GM08714 (cell line): ENCODE results near the gene FGGY.
"Not testable (repeated sequence)": the region's sequence is repeated elsewhere in the genome, so short reads cannot be mapped to it uniquely, and the experiment has no call there.

Experiments
- H3K4me3 ChIP-seq: fragments of 200-500 bp; sonication (Bioruptor generic); 2 replicates; pipeline ENCODE4 v1.5.1; 2014; ENCODE audit warnings: mild to moderate bottlenecking, low read length, inconsistent platforms
- ZNF274 ChIP-seq: IDR thresholded peaks from 2 replicates; pipeline ENCODE4 v1.6.1; 2012; ENCODE audit warnings: mild to moderate bottlenecking, low read depth, low read length

The FGGY gene

DNA sequence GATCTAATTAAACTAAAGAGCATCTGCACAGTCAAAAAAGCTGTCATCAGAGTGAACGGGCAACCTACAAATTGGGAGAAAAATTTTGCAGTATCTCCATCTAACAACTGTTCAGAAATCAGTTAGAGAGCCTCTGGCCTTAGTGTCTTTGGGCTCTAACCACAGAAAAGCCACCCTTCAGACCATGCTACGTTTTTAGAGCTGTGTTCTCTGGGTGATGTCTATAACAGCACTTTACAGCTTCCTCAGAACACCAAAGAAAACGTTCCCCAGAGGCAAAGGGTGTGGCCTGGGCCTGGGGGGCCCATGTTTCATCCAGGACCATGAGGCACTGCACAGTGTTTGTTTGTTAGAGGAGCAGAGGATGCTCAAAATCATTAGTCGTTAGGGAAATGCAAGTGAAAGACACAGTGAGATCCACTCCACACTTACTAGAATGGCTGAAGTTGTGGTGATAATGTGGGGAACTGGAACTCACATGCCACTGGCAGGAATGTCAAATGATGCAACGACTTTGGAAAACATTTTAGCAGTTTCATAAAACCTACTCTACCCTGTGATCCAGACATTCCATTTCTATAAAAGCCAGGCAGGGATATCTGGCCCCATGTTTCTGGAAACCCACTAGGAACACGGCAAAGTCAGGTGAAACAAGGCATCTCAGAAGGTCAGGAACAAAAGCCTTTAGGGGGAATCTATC, 267.4 kb downstream of the FGGY start:
- no peak for TF ChIP-seq ZNF274

DNA sequence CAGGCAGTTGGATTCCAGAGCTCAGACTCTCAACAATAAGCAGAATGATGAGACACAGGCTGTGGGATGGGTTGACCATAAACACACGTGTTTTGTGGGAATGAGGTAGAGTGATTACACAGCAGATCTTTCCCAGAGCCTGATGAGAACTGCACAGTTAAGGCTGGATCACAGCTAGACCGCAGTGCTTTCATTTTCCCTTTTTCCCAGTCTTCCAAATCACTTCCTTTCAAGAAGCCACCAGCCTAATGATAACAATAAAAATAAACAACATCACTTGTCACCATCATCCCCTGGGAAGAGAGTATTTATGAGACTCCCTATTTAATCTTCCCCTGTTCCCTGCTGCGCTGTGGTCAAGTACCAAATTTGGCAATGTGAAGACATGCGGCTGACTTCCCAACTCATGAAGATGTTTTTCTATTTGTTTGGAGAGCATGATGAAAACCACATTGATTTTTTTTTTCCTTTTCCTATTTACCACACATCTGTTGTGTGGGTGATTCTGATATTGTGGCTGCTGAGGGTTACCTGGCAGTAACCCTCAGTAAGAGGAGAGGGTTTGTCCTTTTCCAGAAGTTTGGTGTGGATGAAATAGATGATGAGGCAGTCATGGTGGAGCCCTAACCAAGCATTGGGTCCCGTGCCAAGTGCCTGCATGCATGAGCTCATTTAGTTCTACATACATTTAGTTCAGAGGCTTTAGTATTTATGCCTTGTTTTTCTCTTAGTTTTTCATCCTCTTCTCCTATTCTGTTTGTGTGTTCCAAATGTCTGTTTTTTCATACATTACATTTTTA, 268.9 kb downstream of the FGGY start:
- H3K4me3 ChIP-seq = no peak overlapping the region
- no peak for TF ChIP-seq ZNF274

More for the DNA sequence above, 267.4 kb downstream of the FGGY start:
- H3K4me3 ChIP-seq = no peak overlapping the region

DNA sequence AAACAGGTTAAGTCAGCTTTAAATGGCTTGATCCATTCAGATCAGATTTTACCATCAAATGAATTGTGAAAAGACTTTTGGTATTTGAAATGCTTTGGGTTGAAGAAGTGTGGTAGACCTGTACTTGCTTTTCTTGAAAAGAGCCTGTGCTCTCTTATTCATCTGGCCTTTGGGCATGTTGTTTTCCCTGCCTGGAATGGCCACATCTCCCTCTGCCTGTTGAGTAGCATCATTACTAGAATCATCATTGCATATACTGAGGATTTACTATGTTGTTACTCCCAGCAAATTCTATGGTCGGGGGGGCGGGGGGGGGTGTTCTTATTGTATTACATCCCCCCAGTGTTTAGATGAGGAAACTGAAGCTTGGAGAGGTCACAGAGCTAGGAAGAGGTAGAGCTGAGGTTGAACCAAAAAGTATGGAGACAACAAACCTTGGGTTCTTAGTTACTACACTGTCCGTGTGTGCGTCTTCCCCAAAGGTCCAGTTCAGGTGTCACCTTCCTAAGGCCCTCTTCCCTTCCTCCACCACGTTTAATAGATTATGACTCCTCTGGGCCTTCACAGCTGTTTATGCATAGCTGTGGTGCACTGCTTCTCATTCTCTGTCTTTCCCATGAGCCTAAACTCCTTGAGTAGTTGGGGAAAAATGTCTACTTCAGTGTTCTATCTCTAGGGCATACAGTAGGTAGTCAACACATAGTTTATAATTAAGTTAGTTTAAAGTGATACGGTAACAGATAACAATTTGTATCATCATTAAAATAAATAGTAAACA, 271.5 kb downstream of the FGGY start:
- no peak for TF ChIP-seq ZNF274
- H3K4me3 ChIP-seq = no peak overlapping the region

DNA sequence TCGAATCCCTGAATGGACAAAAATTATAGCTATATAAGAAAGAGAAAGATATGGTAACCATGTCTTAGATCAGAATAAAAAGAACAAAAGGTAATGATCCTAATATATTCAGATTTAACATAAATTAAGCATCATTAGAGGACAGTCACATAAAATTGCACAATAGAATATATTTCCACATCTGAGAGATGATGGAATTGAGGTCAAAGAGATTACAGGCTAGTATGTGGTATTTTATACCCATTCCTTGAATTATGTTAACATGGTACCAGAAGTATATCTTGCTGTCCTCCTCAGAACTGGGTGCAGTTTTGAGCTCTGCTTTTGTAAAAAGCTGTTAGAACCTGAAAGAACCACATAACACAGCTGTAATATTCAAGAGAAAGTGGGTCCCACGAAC, 272.3 kb downstream of the FGGY start:
- TF ChIP-seq ZNF274 = no peak
- H3K4me3 ChIP-seq = no peak overlapping the region

DNA sequence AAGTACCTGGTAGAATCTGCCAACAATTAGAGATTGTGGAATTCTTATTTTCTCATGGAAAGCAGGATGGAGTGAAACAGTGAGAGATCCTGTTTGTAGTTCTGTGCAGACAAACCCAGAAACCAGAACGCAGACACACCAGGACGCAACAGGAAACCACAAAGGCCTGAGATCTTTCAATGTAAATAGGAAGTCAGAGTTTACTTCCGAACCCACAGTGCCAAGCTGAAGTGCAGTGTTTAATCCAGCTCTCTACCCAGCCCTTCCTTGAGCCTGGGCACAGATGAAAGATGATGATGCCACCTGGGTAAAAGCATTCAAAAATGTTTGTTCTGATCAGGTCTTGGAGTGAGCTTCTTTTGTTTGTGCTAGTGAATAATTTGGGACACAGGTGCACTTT, 273.6 kb downstream of the FGGY start:
- no peak overlapping the region; the same call in 1 of the 2 replicates for H3K4me3 ChIP-seq

DNA sequence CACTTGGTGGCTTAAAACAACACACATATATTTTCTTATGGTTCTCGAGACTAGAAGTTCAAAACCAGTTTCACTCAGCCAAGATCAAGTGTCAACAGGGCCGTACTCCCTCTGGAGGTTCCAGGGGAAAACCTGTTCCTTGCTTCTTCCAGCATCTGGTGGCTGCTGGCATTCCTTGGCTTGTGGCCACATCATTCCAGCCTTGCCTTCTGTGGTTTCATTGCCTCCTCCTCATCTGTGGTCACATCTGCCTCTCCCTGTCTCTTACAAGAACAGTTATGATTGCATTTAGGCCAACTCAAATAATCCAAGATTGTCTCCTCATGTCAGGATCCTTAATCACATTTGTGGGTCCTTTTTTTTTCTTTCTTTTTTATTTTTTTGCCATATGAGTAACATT, 277.2 kb downstream of the FGGY start:
- no peak overlapping the region for H3K4me3 ChIP-seq
- TF ChIP-seq ZNF274 = no peak

More for the DNA sequence above, 273.6 kb downstream of the FGGY start:
- TF ChIP-seq ZNF274 = no peak

DNA sequence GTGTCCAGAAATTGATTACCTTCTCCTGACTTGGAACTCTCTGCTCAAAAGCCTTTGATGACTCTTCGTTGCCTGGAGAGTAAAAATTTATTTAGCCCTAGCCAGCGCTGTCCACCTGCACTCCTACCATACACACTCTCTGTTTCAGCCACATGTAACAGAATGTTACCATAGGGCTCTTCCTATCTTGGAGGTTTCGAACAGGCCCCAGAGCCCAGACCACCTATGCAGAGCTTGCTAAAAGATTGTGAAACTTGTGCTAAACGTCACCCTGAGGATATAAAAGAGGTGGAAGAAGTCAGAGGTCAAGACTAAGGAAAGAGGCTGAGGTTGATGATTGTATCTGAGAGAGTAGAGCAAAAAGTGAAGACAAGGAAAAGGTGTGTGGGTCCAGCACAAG, 280.9 kb downstream of the FGGY start:
- TF ChIP-seq ZNF274 = no peak
- no peak overlapping the region for H3K4me3 ChIP-seq

DNA sequence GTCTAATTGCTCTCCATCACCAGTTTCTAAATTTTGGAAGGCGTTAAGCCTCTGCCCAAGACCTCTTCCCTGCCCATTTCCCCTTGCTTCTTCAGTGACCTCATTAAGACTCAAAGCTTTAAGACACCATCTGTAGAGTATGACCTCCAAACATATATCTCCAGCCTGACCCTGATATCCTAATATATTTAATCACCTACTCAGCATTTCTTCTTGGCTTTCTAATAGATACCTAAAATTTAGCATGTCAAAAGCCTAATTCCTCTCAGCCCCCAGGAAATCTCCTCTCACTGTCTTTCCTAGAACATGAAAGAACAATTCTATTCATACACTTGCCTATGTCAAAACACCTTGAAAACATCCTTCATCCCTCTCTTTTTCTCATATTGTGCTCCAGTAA, 282.3 kb downstream of the FGGY start:
- no peak for TF ChIP-seq ZNF274
- H3K4me3 ChIP-seq = no peak overlapping the region

DNA sequence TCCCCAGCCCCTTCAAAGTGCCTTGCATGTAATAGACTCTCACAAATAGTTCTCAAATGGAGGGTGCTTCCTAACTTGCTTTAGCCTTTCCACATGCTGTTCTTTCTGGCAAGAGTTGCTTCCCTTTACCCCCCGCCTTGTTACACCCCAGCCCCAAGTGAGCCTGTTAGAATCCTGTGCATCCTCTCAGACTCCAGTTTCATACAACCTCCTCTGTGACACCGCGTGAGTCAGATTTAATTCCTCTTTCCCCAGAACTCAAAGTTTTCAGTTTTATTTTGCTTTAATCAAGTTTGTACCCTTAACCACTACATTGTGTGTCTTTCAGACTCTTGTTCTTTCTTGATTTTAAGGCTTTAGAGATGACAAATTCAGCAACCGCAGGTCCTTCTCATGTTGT, 283.4 kb downstream of the FGGY start:
- H3K4me3 ChIP-seq = no peak overlapping the region
- no peak for TF ChIP-seq ZNF274

DNA sequence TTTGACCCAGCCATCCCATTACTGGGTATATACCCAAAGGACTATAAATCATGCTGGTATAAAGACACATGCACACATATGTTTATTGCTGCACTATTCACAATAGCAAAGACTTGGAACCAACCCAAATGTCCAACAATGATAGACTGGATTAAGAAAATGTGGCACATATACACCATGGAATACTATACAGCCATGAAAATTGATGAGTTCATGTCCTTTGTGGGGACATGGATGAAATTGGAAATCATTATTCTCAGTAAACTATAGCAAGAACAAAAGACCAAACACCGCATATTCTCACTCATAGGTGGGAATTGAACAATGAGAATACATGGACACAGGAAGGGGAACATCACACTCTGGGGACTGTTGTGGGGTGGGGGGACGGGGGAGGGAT, 295.5 kb downstream of the FGGY start:
- not testable (repeated sequence) for H3K4me3 ChIP-seq

DNA sequence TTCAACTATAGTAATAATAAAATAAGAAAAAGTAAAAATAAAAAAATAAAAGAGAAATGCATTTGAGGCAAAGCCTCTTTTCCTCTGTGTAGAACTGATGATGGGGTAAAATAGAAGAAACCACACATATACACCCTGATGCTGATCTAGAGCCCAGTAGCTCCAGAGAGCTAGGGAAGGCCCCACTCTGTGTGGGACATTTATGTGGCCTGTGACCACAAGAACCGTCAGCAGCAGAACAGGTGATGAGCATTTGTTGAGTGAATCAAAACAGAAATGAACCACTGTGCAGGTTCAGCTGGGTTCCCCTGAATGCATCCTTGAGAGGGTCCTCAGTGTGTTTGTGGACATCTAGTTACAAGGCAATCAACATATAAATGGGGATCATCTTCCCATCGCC, 296.0 kb downstream of the FGGY start:
- H3K4me3 ChIP-seq = no peak overlapping the region
- no peak for TF ChIP-seq ZNF274

DNA sequence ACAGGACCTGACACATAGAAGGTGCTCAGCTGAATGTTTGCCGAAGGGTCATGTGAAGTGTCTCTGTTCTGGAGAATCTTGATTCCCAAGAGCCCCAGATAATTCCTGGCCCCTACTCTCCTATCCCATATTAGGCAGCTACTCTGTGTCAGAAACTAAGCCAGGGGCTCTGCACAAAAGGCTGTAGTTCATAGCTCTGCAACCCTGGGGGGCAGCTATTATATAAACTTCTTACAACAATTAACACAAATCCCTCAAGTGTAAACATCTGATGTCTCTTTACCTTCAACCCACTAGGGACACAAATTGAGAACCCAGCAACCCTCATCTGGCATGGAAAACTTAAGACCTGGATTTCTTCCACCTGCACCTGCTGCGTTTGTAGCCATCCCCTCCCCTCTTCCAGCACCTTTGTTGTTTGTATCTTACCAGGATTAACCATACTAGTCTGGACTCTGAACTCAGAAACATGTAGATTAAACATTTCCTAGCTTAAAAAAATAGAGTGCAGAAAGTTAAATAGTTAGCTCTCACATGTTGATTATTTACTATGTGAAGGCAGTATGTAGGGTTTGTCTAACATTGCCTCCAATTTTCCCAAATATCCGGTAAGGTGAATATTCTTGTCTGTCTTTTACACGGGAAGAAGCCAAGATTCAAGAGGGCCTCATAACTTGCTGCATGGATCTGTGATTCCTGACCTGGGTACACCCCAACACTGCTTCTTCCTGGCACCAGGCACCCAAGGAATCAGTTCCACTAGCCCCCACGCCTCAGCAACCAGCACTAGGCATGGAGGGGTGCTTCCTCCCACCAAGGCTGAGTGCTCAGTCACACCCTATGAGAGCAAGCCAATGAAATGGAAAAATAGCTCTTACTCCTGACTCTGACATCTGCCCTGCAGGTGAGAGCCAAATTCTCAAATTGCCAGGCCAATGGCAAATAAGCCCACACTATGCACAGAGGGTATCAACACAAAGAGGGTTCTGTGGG, 297.2 kb downstream of the FGGY start:
- no peak for TF ChIP-seq ZNF274
- H3K4me3 ChIP-seq = no peak overlapping the region

DNA sequence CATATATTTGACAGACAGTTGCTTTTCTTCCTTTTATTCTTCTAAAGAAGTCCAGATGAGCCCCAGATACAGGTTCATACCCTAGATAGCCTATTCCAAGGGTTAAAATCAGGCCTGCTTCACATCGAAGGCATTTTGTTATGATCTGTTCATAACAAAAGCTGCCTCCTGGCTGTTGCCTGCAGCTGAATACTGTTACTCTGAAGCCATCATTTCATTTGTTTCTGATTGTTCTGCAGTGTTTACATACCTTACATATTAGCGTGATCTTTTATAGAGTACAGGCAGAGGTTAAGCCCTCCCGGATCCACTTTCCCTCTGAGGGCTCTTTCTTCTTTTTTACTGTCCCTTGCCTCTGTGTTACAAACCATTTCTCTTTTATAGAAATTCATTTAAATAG, 298.9 kb downstream of the FGGY start:
- H3K4me3 ChIP-seq = no peak overlapping the region
- no peak for TF ChIP-seq ZNF274

DNA sequence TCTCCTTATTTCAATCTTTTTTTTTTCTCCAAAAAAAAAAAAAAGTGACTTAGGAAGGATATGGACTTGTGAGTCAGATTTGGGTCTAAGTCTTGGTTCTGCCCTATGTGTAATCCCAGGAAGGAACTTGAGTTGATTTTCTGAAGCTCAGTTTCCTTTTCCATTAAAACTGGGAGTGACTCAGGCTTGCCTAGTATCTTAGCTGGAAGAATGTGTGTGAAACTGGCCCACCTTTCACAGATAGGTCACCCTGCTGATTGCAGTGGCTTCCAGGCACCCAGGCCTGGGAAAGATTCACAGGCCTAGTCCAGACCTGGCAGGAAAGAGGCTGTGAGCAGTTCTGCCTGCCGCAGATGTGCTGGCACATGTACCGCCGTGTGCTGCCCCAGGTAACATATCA, 299.5 kb downstream of the FGGY start:
- no peak for TF ChIP-seq ZNF274
- H3K4me3 ChIP-seq = no peak overlapping the region
